GM23338 (cell line): Measurements from ENCODE around the gene CELSR1. TPM values are rescaled to one million over a fixed set of nuclear protein-coding genes. Genes with fewer than 3 reads are reported as not detected.

Source experiments
- ATAC-seq: fragments of 200-7000 bp; cut with Tn5 transposase; 3 replicates; pipeline ENCODE4 v1.9.1; 2020
- DNase-seq: peaks from one replicate; pipeline ENCODE4 v3.0.0-alpha.2; 2015; ENCODE audit warnings: low spot score
- H2AFZ ChIP-seq: fragments of 200-600 bp; sonication (generic); 2 replicates; pipeline ENCODE4 v1.8.0; 2016; ENCODE audit warnings: antibody characterized with exemption, mild to moderate bottlenecking, moderate library complexity
- H3F3A ChIP-seq: fragments of 200-600 bp; sonication (generic); replicated peaks from 2 replicates; pipeline ENCODE4 v1.8.0; 2017; ENCODE audit warnings: antibody characterized with exemption, mixed run types, low read depth
- H3K27ac ChIP-seq: fragments of 200-600 bp; sonication (generic); 2 replicates; pipeline ENCODE4 v1.6.1; 2016; ENCODE audit warnings: low read depth
- H3K27me3 ChIP-seq: fragments of 200-600 bp; sonication (generic); 2 replicates; pipeline ENCODE4 v1.8.0; 2016; ENCODE audit warnings: mild to moderate bottlenecking, mixed run types, moderate library complexity; ENCODE audit not compliant: insufficient read depth
- H3K36me3 ChIP-seq: fragments of 200-600 bp; sonication (generic); 2 replicates; pipeline ENCODE4 v1.8.0; 2016; ENCODE audit warnings: mild to moderate bottlenecking; ENCODE audit not compliant: insufficient read depth
- H3K4me1 ChIP-seq: fragments of 200-600 bp; sonication (generic); 2 replicates; pipeline ENCODE4 v1.8.0; 2016; ENCODE audit warnings: mild to moderate bottlenecking, moderate library complexity; ENCODE audit not compliant: insufficient read depth
- H3K4me2 ChIP-seq: fragments of 200-600 bp; sonication (generic); 2 replicates; pipeline ENCODE4 v1.7.1; 2017; ENCODE audit warnings: mixed run types
- H3K4me3 ChIP-seq: fragments of 200-600 bp; sonication (generic); 2 replicates; pipeline ENCODE4 v1.6.1; 2016; ENCODE audit warnings: mixed run types
- H3K79me2 ChIP-seq: fragments of 200-600 bp; sonication (generic); replicated peaks from 2 replicates; pipeline ENCODE4 v1.8.0; 2017; ENCODE audit warnings: mild to moderate bottlenecking; ENCODE audit not compliant: insufficient read depth
- H3K9me2 ChIP-seq: fragments of 200-600 bp; sonication (generic); 2 replicates; pipeline ENCODE4 v1.8.0; 2017; ENCODE audit not compliant: insufficient read depth
- H4K20me1 ChIP-seq: fragments of 200-600 bp; sonication (generic); replicated peaks from 2 replicates; pipeline ENCODE4 v1.8.0; 2017; ENCODE audit warnings: mild to moderate bottlenecking; ENCODE audit not compliant: insufficient read depth
- H3K27ac Mint-ChIP-seq: 2 replicates; pipeline ENCODE4 v1.8.0; 2020; ENCODE audit warnings: inconsistent platforms, mild to moderate bottlenecking, moderate library complexity, mixed read lengths
- H3K27me3 Mint-ChIP-seq: 3 replicates; pipeline ENCODE4 v1.8.0; 2022; ENCODE audit warnings: low read depth, mild to moderate bottlenecking, moderate library complexity, mixed read lengths, inconsistent platforms; ENCODE audit not compliant: insufficient read depth, poor library complexity
- H3K36me3 Mint-ChIP-seq: 3 replicates; pipeline ENCODE4 v1.8.0; 2021; ENCODE audit warnings: low read depth, mild to moderate bottlenecking, inconsistent platforms, moderate library complexity, mixed read lengths
- H3K4me1 Mint-ChIP-seq: 3 replicates; pipeline ENCODE4 v1.8.0; 2020; ENCODE audit warnings: mild to moderate bottlenecking, inconsistent platforms, mixed read lengths
- H3K4me3 Mint-ChIP-seq: 3 replicates; pipeline ENCODE4 v1.8.0; 2021; ENCODE audit warnings: moderate library complexity, mild to moderate bottlenecking, inconsistent platforms, mixed read lengths
- H3K9me3 Mint-ChIP-seq: 3 replicates; pipeline ENCODE4 v1.8.0; 2020; ENCODE audit warnings: moderate library complexity, mild to moderate bottlenecking, inconsistent platforms, mixed read lengths
- CTCF ChIP-seq, 2 experiments: fragments of 200-600 bp in 1 of 2; sonication (generic) in 1 of 2; conservative IDR thresholded peaks; 2 replicates each; pipeline versions ENCODE4 v1.5.1 to v1.6.1; 2016 to 2017; ENCODE audit warnings: antibody characterized with exemption in 2 of 2, low read depth in 2 of 2, mild to moderate bottlenecking in 2 of 2, moderate library complexity in 1 of 2
- EZH2 ChIP-seq: fragments of 200-600 bp; sonication (generic); IDR thresholded peaks from one replicate; pipeline ENCODE4 v1.8.0; 2017; ENCODE audit warnings: antibody characterized with exemption, mild to moderate bottlenecking, low read depth; ENCODE audit not compliant: unreplicated experiment
- JUNB ChIP-seq: IDR thresholded peaks from one replicate; pipeline ENCODE4 v1.6.1; 2016; ENCODE audit warnings: antibody characterized with exemption; ENCODE audit not compliant: unreplicated experiment
- NANOG ChIP-seq: IDR thresholded peaks from 2 replicates; pipeline ENCODE4 v1.6.1; 2016; ENCODE audit warnings: antibody characterized with exemption, borderline replicate concordance
- POLR2AphosphoS5 ChIP-seq: IDR thresholded peaks from 2 replicates; pipeline ENCODE4 v1.6.1; 2016; ENCODE audit warnings: antibody characterized with exemption, low read depth
- REST ChIP-seq: IDR thresholded peaks from one replicate; pipeline ENCODE4 v1.6.1; 2018; ENCODE audit warnings: antibody characterized with exemption; ENCODE audit not compliant: unreplicated experiment
- STAT1 ChIP-seq: IDR thresholded peaks from one replicate; pipeline ENCODE4 v1.6.1; 2016; ENCODE audit warnings: antibody characterized with exemption; ENCODE audit not compliant: unreplicated experiment
- ZNF114 ChIP-seq: fragments of 250-450 bp; sonication (Bioruptor Pico); IDR thresholded peaks from 2 replicates; pipeline ENCODE4 v1.5.0; 2020; ENCODE audit warnings: mild to moderate bottlenecking, moderate library complexity
- ZNF331 ChIP-seq: fragments of 250-450 bp; sonication (Bioruptor Pico); IDR thresholded peaks from 2 replicates; pipeline ENCODE4 v1.5.0; 2020; ENCODE audit warnings: low read depth, mild to moderate bottlenecking, moderate library complexity
- polyA plus RNA-seq: library from polyadenylated mRNA; unstranded; fragments of >200 nt; fragmentation: Nextera tagmentation; extraction: Ambion mirVana; gene quantifications from 2 replicates; pipeline ENCODE4 v1.2.1, GENCODE V29; 2016
- total RNA-seq: library from RNA; depleted of rRNA; stranded (reverse); fragments of >200 nt; shearing (Covaris generic); gene quantifications from 2 replicates; pipeline ENCODE4 v1.2.3, GENCODE V29; 2014
- TF ChIP-seq, protein P1 (sequence below): fragments of 250-450 bp; sonication (Bioruptor Pico); IDR thresholded peaks from 2 replicates; pipeline ENCODE4 v1.5.0; 2020; ENCODE audit warnings: mild to moderate bottlenecking, moderate library complexity

Gene CELSR1
- total and polyA plus RNA-seq, 2 experiments from 2014 or later: 4.8 to 20.4 TPM

DNA sequence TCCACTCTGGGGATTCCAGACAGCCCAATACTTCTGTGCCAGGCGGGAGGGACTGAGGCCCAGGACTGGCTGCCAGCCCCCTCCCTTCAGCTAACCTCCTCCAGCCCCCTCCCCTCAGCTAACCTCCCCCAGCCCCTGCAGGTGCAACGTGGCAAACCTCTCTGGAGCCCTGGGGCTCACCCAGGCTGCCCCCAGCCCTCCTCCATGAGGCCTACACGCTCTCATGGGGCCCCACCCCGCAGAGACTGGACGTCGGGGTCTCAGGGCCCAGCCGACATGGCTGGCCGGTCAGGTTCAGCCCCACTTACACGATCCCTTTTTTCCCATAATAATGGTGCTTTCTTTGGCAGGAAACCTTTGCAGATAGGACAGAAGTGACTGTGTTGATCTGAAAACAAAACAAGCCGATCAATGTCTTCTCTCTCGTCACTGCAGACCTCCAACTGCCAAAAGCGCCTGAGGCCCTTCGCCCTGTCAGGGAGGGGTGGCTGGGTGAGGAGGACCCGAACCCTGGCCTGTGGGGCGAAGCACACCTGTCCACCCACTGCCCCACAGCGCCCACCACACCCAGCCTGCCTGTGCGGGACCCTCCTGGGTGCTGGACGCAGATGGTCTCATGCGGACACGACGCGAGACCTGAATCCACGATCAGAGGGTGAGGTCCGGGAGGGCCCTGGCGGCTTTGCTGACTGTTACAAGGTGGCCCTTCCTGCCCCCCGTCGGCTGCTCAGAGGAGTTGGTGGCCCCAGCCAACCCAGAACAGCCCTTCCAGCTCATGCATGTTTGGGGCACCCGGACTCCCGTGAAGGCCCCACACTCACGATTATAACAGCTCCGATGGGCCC, 168.3 kb downstream of the CELSR1 start:
- Histone ChIP-seq H3K4me2 (no peak overlapping the region), H3K4me3 (no peak overlapping the region), H2AFZ (no peak overlapping the region), H3K9me2 (no peaks in the 10 kb centered on the region), H4K20me1 (no peaks in the 10 kb centered on the region), H3K27me3 (no peaks in the 10 kb centered on the region), H3K4me1 (peaks cover 4% of the 10 kb centered on the region; the same call in 1 of the 2 replicates), H3K27ac (no peak overlapping the region), H3K79me2 (no peaks in the 10 kb centered on the region), H3F3A (0 out of 2 replicates have a peak, but pooled peaks cover 4% of the 10 kb centered on the region), H3K36me3 (no peaks in the 10 kb centered on the region)
- TF ChIP-seq ZNF331 (CRISPR knock-in tag) (no peak), ZNF114 (CRISPR knock-in tag) (no peak), EZH2 (no peak), CTCF (conservative IDR thresholded peaks at IDR 0.05; ENCODE audit: low read depth in 2 of 2) (no peak), JUNB (no peak), POLR2AphosphoS5 (no peak), NANOG (no peak), STAT1 (no peak), REST (no peak)
- TF ChIP-seq, protein P1, sequence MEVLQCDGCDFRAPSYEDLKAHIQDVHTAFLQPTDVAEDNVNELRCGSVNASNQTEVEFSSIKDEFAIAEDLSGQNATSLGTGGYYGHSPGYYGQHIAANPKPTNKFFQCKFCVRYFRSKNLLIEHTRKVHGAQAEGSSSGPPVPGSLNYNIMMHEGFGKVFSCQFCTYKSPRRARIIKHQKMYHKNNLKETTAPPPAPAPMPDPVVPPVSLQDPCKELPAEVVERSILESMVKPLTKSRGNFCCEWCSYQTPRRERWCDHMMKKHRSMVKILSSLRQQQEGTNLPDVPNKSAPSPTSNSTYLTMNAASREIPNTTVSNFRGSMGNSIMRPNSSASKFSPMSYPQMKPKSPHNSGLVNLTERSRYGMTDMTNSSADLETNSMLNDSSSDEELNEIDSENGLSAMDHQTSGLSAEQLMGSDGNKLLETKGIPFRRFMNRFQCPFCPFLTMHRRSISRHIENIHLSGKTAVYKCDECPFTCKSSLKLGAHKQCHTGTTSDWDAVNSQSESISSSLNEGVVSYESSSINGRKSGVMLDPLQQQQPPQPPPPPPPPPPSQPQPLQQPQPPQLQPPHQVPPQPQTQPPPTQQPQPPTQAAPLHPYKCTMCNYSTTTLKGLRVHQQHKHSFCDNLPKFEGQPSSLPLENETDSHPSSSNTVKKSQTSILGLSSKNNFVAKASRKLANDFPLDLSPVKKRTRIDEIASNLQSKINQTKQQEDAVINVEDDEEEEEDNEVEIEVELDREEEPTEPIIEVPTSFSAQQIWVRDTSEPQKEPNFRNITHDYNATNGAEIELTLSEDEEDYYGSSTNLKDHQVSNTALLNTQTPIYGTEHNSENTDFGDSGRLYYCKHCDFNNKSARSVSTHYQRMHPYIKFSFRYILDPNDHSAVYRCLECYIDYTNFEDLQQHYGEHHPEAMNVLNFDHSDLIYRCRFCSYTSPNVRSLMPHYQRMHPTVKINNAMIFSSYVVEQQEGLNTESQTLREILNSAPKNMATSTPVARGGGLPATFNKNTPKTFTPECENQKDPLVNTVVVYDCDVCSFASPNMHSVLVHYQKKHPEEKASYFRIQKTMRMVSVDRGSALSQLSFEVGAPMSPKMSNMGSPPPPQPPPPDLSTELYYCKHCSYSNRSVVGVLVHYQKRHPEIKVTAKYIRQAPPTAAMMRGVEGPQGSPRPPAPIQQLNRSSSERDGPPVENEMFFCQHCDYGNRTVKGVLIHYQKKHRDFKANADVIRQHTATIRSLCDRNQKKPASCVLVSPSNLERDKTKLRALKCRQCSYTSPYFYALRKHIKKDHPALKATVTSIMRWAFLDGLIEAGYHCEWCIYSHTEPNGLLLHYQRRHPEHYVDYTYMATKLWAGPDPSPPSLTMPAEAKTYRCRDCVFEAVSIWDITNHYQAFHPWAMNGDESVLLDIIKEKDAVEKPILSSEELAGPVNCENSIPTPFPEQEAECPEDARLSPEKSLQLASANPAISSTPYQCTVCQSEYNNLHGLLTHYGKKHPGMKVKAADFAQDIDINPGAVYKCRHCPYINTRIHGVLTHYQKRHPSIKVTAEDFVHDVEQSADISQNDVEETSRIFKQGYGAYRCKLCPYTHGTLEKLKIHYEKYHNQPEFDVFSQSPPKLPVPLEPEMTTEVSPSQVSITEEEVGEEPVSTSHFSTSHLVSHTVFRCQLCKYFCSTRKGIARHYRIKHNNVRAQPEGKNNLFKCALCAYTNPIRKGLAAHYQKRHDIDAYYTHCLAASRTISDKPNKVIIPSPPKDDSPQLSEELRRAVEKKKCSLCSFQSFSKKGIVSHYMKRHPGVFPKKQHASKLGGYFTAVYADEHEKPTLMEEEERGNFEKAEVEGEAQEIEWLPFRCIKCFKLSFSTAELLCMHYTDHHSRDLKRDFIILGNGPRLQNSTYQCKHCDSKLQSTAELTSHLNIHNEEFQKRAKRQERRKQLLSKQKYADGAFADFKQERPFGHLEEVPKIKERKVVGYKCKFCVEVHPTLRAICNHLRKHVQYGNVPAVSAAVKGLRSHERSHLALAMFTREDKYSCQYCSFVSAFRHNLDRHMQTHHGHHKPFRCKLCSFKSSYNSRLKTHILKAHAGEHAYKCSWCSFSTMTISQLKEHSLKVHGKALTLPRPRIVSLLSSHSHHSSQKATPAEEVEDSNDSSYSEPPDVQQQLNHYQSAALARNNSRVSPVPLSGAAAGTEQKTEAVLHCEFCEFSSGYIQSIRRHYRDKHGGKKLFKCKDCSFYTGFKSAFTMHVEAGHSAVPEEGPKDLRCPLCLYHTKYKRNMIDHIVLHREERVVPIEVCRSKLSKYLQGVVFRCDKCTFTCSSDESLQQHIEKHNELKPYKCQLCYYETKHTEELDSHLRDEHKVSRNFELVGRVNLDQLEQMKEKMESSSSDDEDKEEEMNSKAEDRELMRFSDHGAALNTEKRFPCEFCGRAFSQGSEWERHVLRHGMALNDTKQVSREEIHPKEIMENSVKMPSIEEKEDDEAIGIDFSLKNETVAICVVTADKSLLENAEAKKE (CRISPR knock-in tag): no peak
- Mint-ChIP-seq H3K4me3 (no peak overlapping the region), H3K9me3 (no peaks in the 10 kb centered on the region), H3K36me3 (no peaks in the 10 kb centered on the region), H3K4me1 (peaks cover 6% of the 10 kb centered on the region), H3K27ac (no peak overlapping the region), H3K27me3 (peaks cover 4% of the 10 kb centered on the region)
- ATAC-seq: no peak
- DNase-seq: no peak
